ENCODE results near the gene ELFN2. TPM values are rescaled to one million over a fixed set of nuclear protein-coding genes. Genes with fewer than 3 reads are reported as not detected.

ELFN2 gene
- total RNA-seq, 1 experiment from 2014 or later, result 2.8 TPM

- TF ChIP-seq CTCF (IDR thresholded peaks at IDR 0.05; ENCODE audit: unreplicated experiment), result no peak
- no peak overlapping the region for H3K27ac Mint-ChIP-seq (ENCODE audit: unreplicated experiment)
- H3K4me3 Mint-ChIP-seq (ENCODE audit: low read depth, unreplicated experiment), result no peak overlapping the region
- intact Hi-C loops (cut with micrococcal nuclease; ENCODE audit: unreplicated experiment), result no loop called here
- CTCF ChIA-PET, result interaction anchor here (0.7 kb wide), 2 partner anchors 70 to 162 kb away, joined by 3 read pairs; no protein-coding TSS in a partner anchor
- no peaks in the 10 kb centered on the region for H3K9me3 Mint-ChIP-seq (ENCODE audit: low read depth, unreplicated experiment)
- H3K27me3 Mint-ChIP-seq (ENCODE audit: unreplicated experiment), result peaks cover 14% of the 10 kb centered on the region
- H3K4me1 Mint-ChIP-seq (ENCODE audit: low read depth, unreplicated experiment), result peaks cover 6% of the 10 kb centered on the region
- no peak for DNase-seq
- H3K36me3 Mint-ChIP-seq (ENCODE audit: insufficient read depth, unreplicated experiment), result peaks cover 3% of the 10 kb centered on the region
- BruUV-seq (replicated peaks), result no TSS peak
Measured at GRCh38 chr22:37407856-37408255, 19.4 kb downstream of the ELFN2 start.

GRCh38 chr22:37406441-37407235, 20.6 kb downstream of the ELFN2 start:
- H3K27ac Mint-ChIP-seq (ENCODE audit: unreplicated experiment), result no peak overlapping the region
- TF ChIP-seq CTCF (IDR thresholded peaks at IDR 0.05; ENCODE audit: unreplicated experiment), result no peak
- H3K9me3 Mint-ChIP-seq (ENCODE audit: low read depth, unreplicated experiment), result no peaks in the 10 kb centered on the region
- DNase-seq, result no peak
- CTCF ChIA-PET, result interaction anchor here (0.7 kb wide), 1 partner anchor 18 kb away, joined by 3 read pairs; no protein-coding TSS in a partner anchor
- peaks cover 14% of the 10 kb centered on the region for H3K27me3 Mint-ChIP-seq (ENCODE audit: unreplicated experiment)
- H3K36me3 Mint-ChIP-seq (ENCODE audit: insufficient read depth, unreplicated experiment), result peaks cover 3% of the 10 kb centered on the region
- H3K4me1 Mint-ChIP-seq (ENCODE audit: low read depth, unreplicated experiment), result peaks cover 6% of the 10 kb centered on the region
- no TSS peak for BruUV-seq (replicated peaks)
- intact Hi-C loops (cut with micrococcal nuclease; ENCODE audit: unreplicated experiment), result no loop called here
- H3K4me3 Mint-ChIP-seq (ENCODE audit: low read depth, unreplicated experiment), result no peak overlapping the region

- no peak for TF ChIP-seq CTCF (IDR thresholded peaks at IDR 0.05; ENCODE audit: unreplicated experiment)
- Mint-ChIP-seq H3K27ac (ENCODE audit: unreplicated experiment) (no peak overlapping the region), H3K4me3 (ENCODE audit: low read depth, unreplicated experiment) (no peak overlapping the region), H3K4me1 (ENCODE audit: low read depth, unreplicated experiment) (peaks cover 6% of the 10 kb centered on the region), H3K27me3 (ENCODE audit: unreplicated experiment) (peaks cover 16% of the 10 kb centered on the region), H3K36me3 (ENCODE audit: insufficient read depth, unreplicated experiment) (peaks cover 3% of the 10 kb centered on the region), H3K9me3 (ENCODE audit: low read depth, unreplicated experiment) (no peaks in the 10 kb centered on the region)
- no peak for DNase-seq
- BruUV-seq (replicated peaks), result no TSS peak
- CTCF ChIA-PET, result no interaction called here
- intact Hi-C loops (cut with micrococcal nuclease; ENCODE audit: unreplicated experiment), result no loop called here
Measured at GRCh38 chr22:37404091-37404490, 23.2 kb downstream of the ELFN2 start.

- Mint-ChIP-seq H3K27ac (ENCODE audit: unreplicated experiment) (no peak overlapping the region), H3K4me3 (ENCODE audit: low read depth, unreplicated experiment) (no peak overlapping the region), H3K4me1 (ENCODE audit: low read depth, unreplicated experiment) (peaks cover 6% of the 10 kb centered on the region), H3K36me3 (ENCODE audit: insufficient read depth, unreplicated experiment) (peaks cover 3% of the 10 kb centered on the region), H3K27me3 (ENCODE audit: unreplicated experiment) (peaks cover 23% of the 10 kb centered on the region), H3K9me3 (ENCODE audit: low read depth, unreplicated experiment) (no peaks in the 10 kb centered on the region)
- CTCF ChIA-PET, result interaction anchor here (0.6 kb wide), 1 partner anchor 10 kb away, joined by 3 read pairs; no protein-coding TSS in a partner anchor
- intact Hi-C loops (cut with micrococcal nuclease; ENCODE audit: unreplicated experiment), result no loop called here
- no peak for TF ChIP-seq CTCF (IDR thresholded peaks at IDR 0.05; ENCODE audit: unreplicated experiment)
- no peak for DNase-seq
- BruUV-seq (replicated peaks), result no TSS peak
Measured at GRCh38 chr22:37403267-37403960, 23.9 kb downstream of the ELFN2 start.
